A673 (cell line): ENCODE data around the gene CAMTA2.

Experiments used
- CTCF ChIP-seq: fragments of 300-800, 200-600 bp; sonication (generic); conservative IDR thresholded peaks from 2 replicates; pipeline ENCODE4 v1.5.1; 2017; ENCODE audit warnings: low read depth, mild to moderate bottlenecking, antibody characterized with exemption, low read length, moderate library complexity, mixed read lengths
- EZH2 ChIP-seq: fragments of 200-600 bp; sonication (generic); IDR thresholded peaks from 2 replicates; pipeline ENCODE4 v1.6.1; 2017; ENCODE audit warnings: borderline replicate concordance, low read depth, mild to moderate bottlenecking, mixed read lengths, antibody characterized with exemption, low read length; ENCODE audit not compliant: poor library complexity, severe bottlenecking

- TF ChIP-seq CTCF, result no peak
- no peak for TF ChIP-seq EZH2
Measured at GRCh38 chr17:4935650-4936049, 51.8 kb downstream of the CAMTA2 start.
